ENCODE results near the gene NKX2-4.
"Not testable (repeated sequence)": the region's sequence is repeated elsewhere in the genome, so short reads cannot be mapped to it uniquely, and the experiment has no call there.

GRCh38 chr20:21423712-21424111 is 26.4 kb upstream of the NKX2-4 start:
- TF ChIP-seq, protein P1, sequence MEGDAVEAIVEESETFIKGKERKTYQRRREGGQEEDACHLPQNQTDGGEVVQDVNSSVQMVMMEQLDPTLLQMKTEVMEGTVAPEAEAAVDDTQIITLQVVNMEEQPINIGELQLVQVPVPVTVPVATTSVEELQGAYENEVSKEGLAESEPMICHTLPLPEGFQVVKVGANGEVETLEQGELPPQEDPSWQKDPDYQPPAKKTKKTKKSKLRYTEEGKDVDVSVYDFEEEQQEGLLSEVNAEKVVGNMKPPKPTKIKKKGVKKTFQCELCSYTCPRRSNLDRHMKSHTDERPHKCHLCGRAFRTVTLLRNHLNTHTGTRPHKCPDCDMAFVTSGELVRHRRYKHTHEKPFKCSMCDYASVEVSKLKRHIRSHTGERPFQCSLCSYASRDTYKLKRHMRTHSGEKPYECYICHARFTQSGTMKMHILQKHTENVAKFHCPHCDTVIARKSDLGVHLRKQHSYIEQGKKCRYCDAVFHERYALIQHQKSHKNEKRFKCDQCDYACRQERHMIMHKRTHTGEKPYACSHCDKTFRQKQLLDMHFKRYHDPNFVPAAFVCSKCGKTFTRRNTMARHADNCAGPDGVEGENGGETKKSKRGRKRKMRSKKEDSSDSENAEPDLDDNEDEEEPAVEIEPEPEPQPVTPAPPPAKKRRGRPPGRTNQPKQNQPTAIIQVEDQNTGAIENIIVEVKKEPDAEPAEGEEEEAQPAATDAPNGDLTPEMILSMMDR (conservative IDR thresholded peaks at IDR 0.05): not testable (repeated sequence)
- TF ChIP-seq ZFX (IDR thresholded peaks at IDR 0.05): not testable (repeated sequence)

All from C4-2B (cell line).